H1 (cell line): ENCODE results near the gene SUGP2. TPM values are rescaled to one million over a fixed set of nuclear protein-coding genes. Genes with fewer than 3 reads are reported as not detected.
"Not testable (repeated sequence)": the region's sequence is repeated elsewhere in the genome, so short reads cannot be mapped to it uniquely, and the experiment has no call there.

Source experiments
- CTCF ChIA-PET: fragments of 300-600 bp; sonication (Branson Sonifier 250); formaldehyde crosslinking; loops from one replicate; lab custom pipeline; 2021; ENCODE audit not compliant: partially characterized antibody; lab: Charles Lee
- POLR2A ChIA-PET: fragments of 300-600 bp; sonication (Branson Sonifier 250); formaldehyde crosslinking; loops from one replicate; lab custom pipeline; 2021; ENCODE audit warnings: inconsistent platforms; ENCODE audit not compliant: partially characterized antibody; lab: Charles Lee
- DNase-seq, 2 experiments: peaks; one replicate each; pipeline versions ENCODE4 v3.0.0 to v3.0.0-alpha.2; 2010 to 2022; ENCODE audit warnings: low spot score in 2 of 2, low read depth in 1 of 2, mixed read lengths in 1 of 2
- FAIRE-seq: peaks from 2 replicates; lab custom pipeline; 2011; peaks lifted over from hg19 to GRCh38; lab: Jason Lieb, UNC
- H2AFZ ChIP-seq: 2 replicates; pipeline ENCODE4 v1.8.1; 2012; ENCODE audit warnings: low read length, inconsistent platforms
- H2AK5ac ChIP-seq: 2 replicates; pipeline ENCODE4 v1.6.1; 2013; ENCODE audit warnings: low read depth, low read length
- H2BK120ac ChIP-seq: replicated peaks from 2 replicates; pipeline ENCODE3; 2013; ENCODE audit warnings: low read depth, low read length, inconsistent platforms
- H2BK12ac ChIP-seq: 2 replicates; pipeline ENCODE4 v1.6.1; 2013; ENCODE audit warnings: low read depth, low read length
- H2BK15ac ChIP-seq: 2 replicates; pipeline ENCODE4 v1.6.1; 2013; ENCODE audit warnings: low read length
- H2BK20ac ChIP-seq: 2 replicates; pipeline ENCODE4 v1.6.1; 2013; ENCODE audit warnings: low read length
- H2BK5ac ChIP-seq: 2 replicates; pipeline ENCODE4 v1.6.1; 2013; ENCODE audit warnings: low read depth, low read length
- H3K14ac ChIP-seq: 2 replicates; pipeline ENCODE4 v1.6.1; 2013; ENCODE audit warnings: inconsistent platforms; ENCODE audit not compliant: insufficient read length
- H3K18ac ChIP-seq: 2 replicates; pipeline ENCODE4 v1.6.1; 2013; ENCODE audit warnings: low read length; ENCODE audit errors: extremely low read depth
- H3K23ac ChIP-seq: 2 replicates; pipeline ENCODE4 v1.6.1; 2013; ENCODE audit warnings: inconsistent platforms; ENCODE audit not compliant: insufficient read length
- H3K23me2 ChIP-seq: 2 replicates; pipeline ENCODE4 v1.6.1; 2013; ENCODE audit warnings: low read depth, low read length
- H3K27ac ChIP-seq: 2 replicates; pipeline ENCODE4 v1.6.1; 2011; ENCODE audit warnings: low read depth, low read length, inconsistent platforms
- H3K27me3 ChIP-seq, 4 experiments: replicated peaks in 1 of 4; 1 replicate in 1 of 4; 2 replicates in 3 of 4; pipeline versions ENCODE4 v1.6.1 to v1.8.1; 2011 to 2013; ENCODE audit warnings: low read length in 3 of 4, mild to moderate bottlenecking in 3 of 4, inconsistent platforms in 2 of 4, mixed read lengths in 2 of 4, moderate library complexity in 1 of 4; ENCODE audit not compliant: control insufficient read depth in 3 of 4, insufficient read depth in 3 of 4; ENCODE audit errors: extremely low read depth in 1 of 4
- H3K36me3 ChIP-seq, 4 experiments: 2 replicates each; pipeline versions ENCODE4 v1.6.1 to v1.8.1; 2011 to 2013; ENCODE audit warnings: mild to moderate bottlenecking in 4 of 4, low read length in 3 of 4, moderate library complexity in 2 of 4, control low read depth in 1 of 4, inconsistent platforms in 1 of 4; ENCODE audit not compliant: insufficient read depth in 4 of 4, control insufficient read depth in 2 of 4
- H3K4ac ChIP-seq: replicated peaks from 2 replicates; pipeline ENCODE3; 2013; ENCODE audit warnings: low read length, low read depth, mixed read lengths, inconsistent platforms; ENCODE audit not compliant: insufficient read length
- H3K4me1 ChIP-seq, 4 experiments: replicated peaks in 1 of 4; 1 replicate in 1 of 4; 2 replicates in 3 of 4; pipeline versions ENCODE4 v1.6.1 to v1.8.1; 2011 to 2013; ENCODE audit warnings: low read length in 3 of 4, inconsistent platforms in 2 of 4, mixed read lengths in 1 of 4; ENCODE audit not compliant: insufficient read depth in 4 of 4, control insufficient read depth in 3 of 4
- H3K4me2 ChIP-seq, 2 experiments: 2 replicates each; pipeline versions ENCODE4 v1.6.1 to v1.8.1; 2011 to 2013; ENCODE audit warnings: low read depth in 2 of 2, low read length in 2 of 2, control low read depth in 1 of 2, inconsistent platforms in 1 of 2, mild to moderate bottlenecking in 1 of 2; ENCODE audit not compliant: insufficient read depth in 1 of 2
- H3K4me3 ChIP-seq, 4 experiments: fragments of 200-600, 300-600 bp in 1 of 4; sonication (generic), shearing (Covaris generic), sonication (Bioruptor Twin) in 1 of 4; 2 replicates each; pipeline versions ENCODE4 v1.5.1 to v1.8.1; 2011 to 2016; ENCODE audit warnings: low read length in 4 of 4, low read depth in 3 of 4, control low read depth in 2 of 4, inconsistent platforms in 2 of 4, mild to moderate bottlenecking in 2 of 4, mixed read lengths in 1 of 4, moderate library complexity in 1 of 4; ENCODE audit not compliant: insufficient read depth in 2 of 4; ENCODE audit errors: extremely low read depth in 1 of 4
- H3K56ac ChIP-seq: replicated peaks from 2 replicates; pipeline ENCODE3; 2013; ENCODE audit warnings: low read depth, mild to moderate bottlenecking, mixed read lengths, low read length, inconsistent platforms; ENCODE audit not compliant: insufficient read length
- H3K79me1 ChIP-seq: 2 replicates; pipeline ENCODE4 v1.6.1; 2013; ENCODE audit warnings: low read depth, low read length, control low read depth
- H3K79me2 ChIP-seq, 2 experiments: 2 replicates each; pipeline versions ENCODE4 v1.6.1 to v1.8.1; 2012 to 2013; ENCODE audit warnings: low read length in 2 of 2, mild to moderate bottlenecking in 2 of 2, inconsistent platforms in 1 of 2; ENCODE audit not compliant: insufficient read depth in 2 of 2, control insufficient read depth in 1 of 2
- H3K9ac ChIP-seq, 4 experiments: replicated peaks in 1 of 4; 1 replicate in 1 of 4; 2 replicates in 3 of 4; pipeline versions ENCODE4 v1.6.1 to v1.8.1; 2011 to 2013; ENCODE audit warnings: low read depth in 3 of 4, low read length in 3 of 4, control low read depth in 2 of 4, mild to moderate bottlenecking in 2 of 4, moderate library complexity in 2 of 4, inconsistent platforms in 1 of 4; ENCODE audit errors: extremely low read depth in 1 of 4
- H3K9me3 ChIP-seq, 2 experiments: 2 replicates each; pipeline versions ENCODE4 v1.6.1 to v1.8.1; 2012 to 2013; ENCODE audit warnings: mild to moderate bottlenecking in 2 of 2, moderate library complexity in 2 of 2, control low read depth in 1 of 2, inconsistent platforms in 1 of 2, low read depth in 1 of 2, low read length in 1 of 2, mixed read lengths in 1 of 2; ENCODE audit not compliant: insufficient read depth in 2 of 2
- H4K20me1 ChIP-seq, 2 experiments: replicated peaks in 1 of 2; 2 replicates each; pipeline versions ENCODE3 to v1.8.1; 2011 to 2013; ENCODE audit warnings: inconsistent platforms in 2 of 2, low read length in 2 of 2, mild to moderate bottlenecking in 1 of 2; ENCODE audit not compliant: insufficient read depth in 2 of 2, control insufficient read depth in 1 of 2
- H4K5ac ChIP-seq: 2 replicates; pipeline ENCODE4 v1.6.1; 2013; ENCODE audit warnings: low read length, low read depth, mixed read lengths, inconsistent platforms; ENCODE audit not compliant: insufficient read length
- H4K8ac ChIP-seq: 2 replicates; pipeline ENCODE4 v1.8.0; 2013; ENCODE audit warnings: mild to moderate bottlenecking, moderate library complexity, low read length, inconsistent platforms; ENCODE audit not compliant: insufficient read depth; ENCODE audit errors: extremely low read depth
- H4K91ac ChIP-seq: replicated peaks from 2 replicates; pipeline ENCODE3; 2013; ENCODE audit warnings: low read length, mixed read lengths, inconsistent platforms; ENCODE audit not compliant: insufficient read length
- WGBS, 2 experiments: shearing (Covaris generic) in 1 of 2; methylation state at CpG; one replicate each; pipeline versions ENCODE4 v1.1.6 to v1.1.7; 2013 to 2015; ENCODE audit warnings: low lambda C conversion rate in 2 of 2, mixed read lengths in 2 of 2, inconsistent platforms in 1 of 2, low coverage in 1 of 2, missing lambda C conversion rate in 1 of 2; ENCODE audit not compliant: insufficient replicate concordance in 2 of 2, insufficient coverage in 1 of 2, insufficient read length in 1 of 2; ENCODE audit errors: extremely low coverage in 1 of 2, missing lambda C conversion rate in 1 of 2; 5-methylcytosine and 5-hydroxymethylcytosine counted together
- polyA plus RNA-seq, 7 experiments: library from polyadenylated mRNA; depleted of rRNA in 3 of 7; stranded (reverse) in 5 of 7; unstranded in 2 of 7; fragments of >200 nt in 5 of 7; fragments of 200-250 nt in 2 of 7; gene quantifications; 1 replicate in 5 of 7; 2 replicates in 1 of 7; 4 replicates in 1 of 7; pipeline versions ENCODE4 v1.2.1 to v1.2.3, GENCODE V29; 2011 to 2013; ENCODE audit warnings: missing spikeins in 2 of 7, mixed read lengths in 2 of 7
- total RNA-seq: library from RNA; stranded (reverse); fragmentation: NEBNext Ultra II Directional; extraction: Animal tissue kit (Norgen Biotek cat#: 25700); gene quantifications from 2 replicates; pipeline ENCODE4 v1.2.1, GENCODE V29; 2021

The SUGP2 gene
- total and polyA plus RNA-seq, 2 of the 8 experiments (the other 6 are each of a cell fraction or from before 2014, with no cell fraction given), result 57.7 to 114 TPM

GRCh38 chr19:18952364-18953003 is 80.8 kb downstream of the SUGP2 start:
- H2BK20ac ChIP-seq, H3K18ac ChIP-seq, H3K27ac ChIP-seq, CTCF ChIA-PET, H2AK5ac ChIP-seq, H3K9me3 ChIP-seq, H3K23ac ChIP-seq, H4K91ac ChIP-seq, H2BK12ac ChIP-seq, H3K14ac ChIP-seq, H4K20me1 ChIP-seq, H4K8ac ChIP-seq, H3K9ac ChIP-seq, H3K79me1 ChIP-seq, H3K4me1 ChIP-seq, H2BK15ac ChIP-seq, H2AFZ ChIP-seq, H3K4me3 ChIP-seq, H4K5ac ChIP-seq, H3K79me2 ChIP-seq, H3K36me3 ChIP-seq, H2BK5ac ChIP-seq, H3K27me3 ChIP-seq, H3K4ac ChIP-seq, DNase-seq, H3K56ac ChIP-seq, H3K4me2 ChIP-seq, FAIRE-seq, H2BK120ac ChIP-seq: not testable (repeated sequence)
- H3K23me2 ChIP-seq, result peaks cover 13% of the 10 kb centered on the region; the same call in 1 of the 2 replicates
- WGBS, 2 experiments, result 80% methylated on average over 17 of the region's 17 CpGs; no CpG with 5 or more reads in 1 of the 2 experiments
- POLR2A ChIA-PET, result interaction anchor here (0.5 to 2.4 kb wide), 6 partner anchors 8 to 36 kb away, joined by 3 to 10 read pairs (median 4); no protein-coding TSS in a partner anchor
